ENCODE data around the gene ZNF138. TPM values are rescaled to one million over a fixed set of nuclear protein-coding genes. Genes with fewer than 3 reads are reported as not detected.
"Not testable (repeated sequence)": the region's sequence is repeated elsewhere in the genome, so short reads cannot be mapped to it uniquely, and the experiment has no call there.

The ZNF138 gene
- total RNA-seq, 4 donors from 2014 or later, result 4.8 to 28.1 (median 7.3) TPM

GRCh38 chr7:64758151-64758550, 36.1 kb upstream of the ZNF138 start:
- TF ChIP-seq CTCF (IDR thresholded peaks at IDR 0.05) (no peak), POLR2A (IDR thresholded peaks at IDR 0.05) (no peak)
- Histone ChIP-seq H3K4me3 (no peak overlapping the region), H3K9me3 (no peaks in the 10 kb centered on the region), H3K27ac (no peak overlapping the region), H3K36me3 (no peaks in the 10 kb centered on the region), H3K27me3 (no peaks in the 10 kb centered on the region), H3K4me1 (no peaks in the 10 kb centered on the region)
- DNase-seq, result no peak

- TF ChIP-seq POLR2A (IDR thresholded peaks at IDR 0.05) (no peak), CTCF (IDR thresholded peaks at IDR 0.05) (no peak)
- H3K4me3 ChIP-seq, result no peak overlapping the region
- H3K9me3 ChIP-seq, result no peaks in the 10 kb centered on the region
- no peaks in the 10 kb centered on the region for H3K36me3 ChIP-seq
- H3K27me3 ChIP-seq, result no peaks in the 10 kb centered on the region
- no peaks in the 10 kb centered on the region for H3K4me1 ChIP-seq
- no peak for DNase-seq
- H3K27ac ChIP-seq, result no peak overlapping the region
Observed at GRCh38 chr7:64768824-64769223, 25.4 kb upstream of the ZNF138 start.

GRCh38 chr7:64774204-64774842, 19.9 kb upstream of the ZNF138 start:
- H3K4me1 ChIP-seq, result no peaks in the 10 kb centered on the region
- no peak overlapping the region for H3K4me3 ChIP-seq
- no peak for DNase-seq
- H3K36me3 ChIP-seq, result no peaks in the 10 kb centered on the region
- no peak for TF ChIP-seq CTCF (IDR thresholded peaks at IDR 0.05)
- no peak for TF ChIP-seq POLR2A (IDR thresholded peaks at IDR 0.05)
- H3K27ac ChIP-seq, result no peak overlapping the region
- no peaks in the 10 kb centered on the region for H3K27me3 ChIP-seq
- no peaks in the 10 kb centered on the region for H3K9me3 ChIP-seq

- no peaks in the 10 kb centered on the region for H3K4me1 ChIP-seq
- no peaks in the 10 kb centered on the region for H3K9me3 ChIP-seq
- no peak overlapping the region for H3K27ac ChIP-seq
- H3K27me3 ChIP-seq, result no peaks in the 10 kb centered on the region
- H3K36me3 ChIP-seq, result no peaks in the 10 kb centered on the region
- H3K4me3 ChIP-seq, result no peak overlapping the region
- no peak for TF ChIP-seq CTCF (IDR thresholded peaks at IDR 0.05)
- TF ChIP-seq POLR2A (IDR thresholded peaks at IDR 0.05), result no peak
- no peak for DNase-seq
Observed at GRCh38 chr7:64775289-64775688, 18.9 kb upstream of the ZNF138 start.

- H3K4me3 ChIP-seq, DNase-seq, H3K36me3 ChIP-seq, H3K4me1 ChIP-seq, H3K27me3 ChIP-seq, H3K9me3 ChIP-seq, H3K27ac ChIP-seq: not testable (repeated sequence)
Observed at GRCh38 chr7:64784842-64785241, 9.4 kb upstream of the ZNF138 start.

- H3K9me3 ChIP-seq, result no peaks in the 10 kb centered on the region
- TF ChIP-seq CTCF (IDR thresholded peaks at IDR 0.05) (no peak), POLR2A (IDR thresholded peaks at IDR 0.05) (no peak)
- H3K36me3 ChIP-seq, result no peaks in the 10 kb centered on the region
- H3K4me3 ChIP-seq, result no peak overlapping the region
- no peaks in the 10 kb centered on the region for H3K4me1 ChIP-seq
- DNase-seq, result no peak
- H3K27ac ChIP-seq, result no peak overlapping the region
- no peaks in the 10 kb centered on the region for H3K27me3 ChIP-seq
Observed at GRCh38 chr7:64787295-64787694, 6.9 kb upstream of the ZNF138 start.

- not testable (repeated sequence) for H3K9me3 ChIP-seq, H3K4me3 ChIP-seq, H3K36me3 ChIP-seq, H3K4me1 ChIP-seq, H3K27me3 ChIP-seq, DNase-seq, H3K27ac ChIP-seq
Observed at GRCh38 chr7:64789241-64789640, 5.0 kb upstream of the ZNF138 start.

Measured in Peyer's patch (tissue), 4 donors.